DMS153 treated with DMSO at 0.1 percent for 48 hours (cell line): ENCODE results near the gene RNF121.
"Not testable (repeated sequence)": the region's sequence is repeated elsewhere in the genome, so short reads cannot be mapped to it uniquely, and the experiment has no call there.

Experiments
- DNase-seq: peaks from one replicate; lab custom pipeline; 2025; ENCODE audit not compliant: unreplicated experiment; lab: John Stamatoyannopoulos, UW

Gene RNF121

GRCh38 chr11:71928737-71929443, at the start of gene RNF121:
Gene RNF121 (plus strand): TSS chr11:71929046. CDS start chr11:71929062, 16 bp downstream.
- peak; percentile 90 for DNase-seq

GRCh38 chr11:71885806-71886205, 43.0 kb upstream of the RNF121 start:
- DNase-seq = not testable (repeated sequence)

GRCh38 chr11:71888335-71889010, 40.4 kb upstream of the RNF121 start:
- not testable (repeated sequence) for DNase-seq

- not testable (repeated sequence) for DNase-seq
Observed at GRCh38 chr11:71889181-71889872, 39.5 kb upstream of the RNF121 start.

- DNase-seq = no peak
Observed at GRCh38 chr11:71895961-71896360, 32.9 kb upstream of the RNF121 start.

GRCh38 chr11:71901137-71901536, 27.7 kb upstream of the RNF121 start:
- DNase-seq = not testable (repeated sequence)

GRCh38 chr11:71908218-71908617, 20.6 kb upstream of the RNF121 start:
- no peak for DNase-seq

GRCh38 chr11:71910775-71911174, 18.1 kb upstream of the RNF121 start:
- DNase-seq = not testable (repeated sequence)

GRCh38 chr11:71911321-71911985, 17.4 kb upstream of the RNF121 start:
- not testable (repeated sequence) for DNase-seq

- DNase-seq = not testable (repeated sequence)
Observed at GRCh38 chr11:71911986-71912340, 16.9 kb upstream of the RNF121 start.

GRCh38 chr11:71913756-71914526, 14.9 kb upstream of the RNF121 start:
- DNase-seq = no peak

- no peak for DNase-seq
Observed at GRCh38 chr11:71914617-71915189, 14.1 kb upstream of the RNF121 start.

GRCh38 chr11:71917646-71918140, 11.2 kb upstream of the RNF121 start:
- DNase-seq = no peak

- peak; percentile 87 for DNase-seq
Observed at GRCh38 chr11:71927820-71928736, 768 bp upstream of the RNF121 start, which contains the start of gene XNDC1N. Gene XNDC1N (minus strand): TSS chr11:71928594. CDS start chr11:71923353, 5,241 bp downstream.

- no peak for DNase-seq
Observed at GRCh38 chr11:71929491-71929890, 645 bp downstream of the RNF121 start.

GRCh38 chr11:71930556-71931244, 1.9 kb downstream of the RNF121 start:
- DNase-seq = no peak

GRCh38 chr11:71931245-71931602, 2.4 kb downstream of the RNF121 start:
- no peak for DNase-seq

- no peak for DNase-seq
Observed at GRCh38 chr11:71933141-71933933, 4.5 kb downstream of the RNF121 start.
